K562 (cell line): ENCODE measurements around the gene ENTREP3. TPM values are rescaled to one million over a fixed set of nuclear protein-coding genes. Genes with fewer than 3 reads are reported as not detected.

Source experiments
- BMI1 ChIP-seq: fragments of 150-350 bp; IDR thresholded peaks from 2 replicates; pipeline ENCODE4 v1.6.1; 2014; ENCODE audit warnings: low read length
- CBX2 ChIP-seq: fragments of 200-600 bp; sonication (generic); IDR thresholded peaks from one replicate; pipeline ENCODE4 v1.6.1; 2012; ENCODE audit warnings: mild to moderate bottlenecking, low read length, inconsistent platforms; ENCODE audit not compliant: insufficient read depth, poor library complexity, severe bottlenecking
- CHD2 ChIP-seq: IDR thresholded peaks from 2 replicates; pipeline ENCODE4 v1.6.1; 2011; ENCODE audit warnings: low read depth, low read length
- CTBP1 ChIP-seq: fragments of 450-650 bp; IDR thresholded peaks from 2 replicates; pipeline ENCODE4 v1.6.1; 2016; ENCODE audit warnings: borderline replicate concordance
- FOXA1 ChIP-seq: fragments of 450-650 bp; IDR thresholded peaks from 2 replicates; pipeline ENCODE4 v1.6.1; 2016; ENCODE audit warnings: mild to moderate bottlenecking, borderline replicate concordance
- PHF20 ChIP-seq: fragments of 450-650 bp; IDR thresholded peaks from 2 replicates; pipeline ENCODE4 v1.6.1; 2018; ENCODE audit not compliant: partially characterized antibody
- SMARCB1 ChIP-seq: IDR thresholded peaks from 2 replicates; pipeline ENCODE4 v1.6.1; 2011; ENCODE audit warnings: improper control_type of control experiment, low read depth; ENCODE audit not compliant: insufficient read length
- TFAM ChIP-seq: fragments of 250-450 bp; sonication (Bioruptor Pico); conservative IDR thresholded peaks from 2 replicates; pipeline ENCODE4 v1.5.0; 2021; ENCODE audit warnings: mild to moderate bottlenecking, moderate library complexity
- ZBTB1 ChIP-seq: sonication (generic); formaldehyde crosslinking; IDR thresholded peaks from 2 replicates; pipeline ENCODE4 v1.8.1; 2023; ENCODE audit warnings: missing genetic modification reagents, low read depth, mild to moderate bottlenecking, borderline replicate concordance
- ZNF76 ChIP-seq: fragments of 250-450 bp; sonication (Bioruptor Pico); IDR thresholded peaks from 2 replicates; pipeline ENCODE4 v1.4.0; 2020; ENCODE audit warnings: mild to moderate bottlenecking, moderate library complexity, borderline replicate concordance
- polyA plus RNA-seq, 8 experiments: library from polyadenylated mRNA; depleted of rRNA in 4 of 8; stranded (reverse) in 5 of 8; unstranded in 3 of 8; fragments of >200 nt; fragmentation: Nextera tagmentation in 2 of 8; fragmentation: Illumina TruSeq in 1 of 8; extraction: Ambion mirVana in 2 of 8; extraction: Trizol in 1 of 8; gene quantifications; 2 replicates each; pipeline versions ENCODE4 v1.2.1 to v1.2.3, GENCODE V29; 2011 to 2014; ENCODE audit warnings: inconsistent platforms in 1 of 8, missing spikeins in 1 of 8
- total RNA-seq, 7 experiments: library from RNA; depleted of rRNA in 6 of 7; stranded (reverse); fragments of >200 nt in 6 of 7; fragmentation: Illumina TruSeq in 2 of 7; extraction: Trizol in 2 of 7; gene quantifications; 2 replicates each; pipeline versions ENCODE4 v1.2.1 to v1.2.3, GENCODE V29; 2011 to 2021; ENCODE audit warnings: low replicate concordance in 1 of 7
- TF ChIP-seq, protein P1 (sequence below): fragments of 150-350 bp; IDR thresholded peaks from 2 replicates; pipeline ENCODE4 v1.6.1; 2014; ENCODE audit warnings: low read depth, mild to moderate bottlenecking, low read length, borderline replicate concordance
- TF ChIP-seq, protein P2 (sequence below): fragments of 250-450 bp; sonication (Bioruptor Pico); IDR thresholded peaks from 2 replicates; pipeline ENCODE4 v1.5.0; 2022; ENCODE audit warnings: mild to moderate bottlenecking
- TF ChIP-seq, protein P3 (sequence below): conservative IDR thresholded peaks from 2 replicates; pipeline ENCODE4 v1.6.1; 2011; ENCODE audit warnings: low read depth, mild to moderate bottlenecking, low read length; ENCODE audit not compliant: control insufficient read depth
- TF ChIP-seq, protein P4 (sequence below): fragments of 200-400 bp; formaldehyde crosslinking; IDR thresholded peaks from 2 replicates; pipeline ENCODE4 v1.6.1; 2017; ENCODE audit warnings: mild to moderate bottlenecking, low read depth, low read length, moderate library complexity
- TF ChIP-seq, protein P5 (sequence below): sonication (generic); formaldehyde crosslinking; IDR thresholded peaks from 2 replicates; pipeline ENCODE4 v1.8.1; 2023; ENCODE audit warnings: mild to moderate bottlenecking, missing genetic modification reagents

ENTREP3 gene
- total and polyA plus RNA-seq, 9 of the 15 experiments (the other 6 are each of a cell fraction or from before 2014, with no cell fraction given), result 1.9 to 41.8 (median 5.9) TPM

DNA sequence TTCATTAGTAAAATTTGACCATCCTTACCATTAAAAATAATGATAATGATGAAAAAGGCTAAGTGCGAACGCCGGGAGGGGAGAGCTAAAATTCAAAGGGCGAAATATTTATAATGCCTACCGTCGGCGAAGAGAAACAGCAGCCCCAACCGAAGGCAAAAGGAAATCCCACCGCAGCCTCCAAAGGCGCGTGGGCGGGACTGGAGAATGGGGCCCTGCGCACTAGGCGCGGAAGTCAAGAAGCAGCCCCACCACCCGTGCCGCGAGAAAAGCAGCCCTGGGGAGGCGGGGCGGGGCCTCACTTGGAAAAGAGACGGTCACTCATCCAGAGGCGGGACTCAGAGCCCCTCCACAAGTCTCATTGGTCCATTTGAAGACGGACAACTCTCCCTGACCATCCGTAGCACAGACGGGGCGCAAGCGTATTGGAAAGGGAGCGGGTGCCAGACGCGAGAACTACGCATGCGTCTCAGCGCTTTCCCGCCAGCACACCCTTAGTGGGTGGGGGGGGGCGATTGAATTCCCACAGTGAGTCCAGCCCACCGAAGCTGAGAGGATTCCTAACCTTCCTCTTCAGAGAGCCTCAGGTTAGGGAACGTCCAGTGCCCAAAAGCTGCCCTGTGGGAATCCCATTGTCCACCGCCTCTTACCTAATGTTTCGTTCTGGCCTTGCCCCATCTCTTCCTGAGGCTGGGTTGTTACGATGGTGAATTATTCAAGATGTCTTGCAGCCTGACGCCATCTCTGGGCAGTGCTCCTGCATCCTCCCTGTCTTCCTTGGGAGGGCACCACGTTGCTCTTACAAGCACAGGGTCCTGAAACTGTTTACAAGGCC, 27.8 kb downstream of the ENTREP3 start (continued):
- TF ChIP-seq, protein P1, sequence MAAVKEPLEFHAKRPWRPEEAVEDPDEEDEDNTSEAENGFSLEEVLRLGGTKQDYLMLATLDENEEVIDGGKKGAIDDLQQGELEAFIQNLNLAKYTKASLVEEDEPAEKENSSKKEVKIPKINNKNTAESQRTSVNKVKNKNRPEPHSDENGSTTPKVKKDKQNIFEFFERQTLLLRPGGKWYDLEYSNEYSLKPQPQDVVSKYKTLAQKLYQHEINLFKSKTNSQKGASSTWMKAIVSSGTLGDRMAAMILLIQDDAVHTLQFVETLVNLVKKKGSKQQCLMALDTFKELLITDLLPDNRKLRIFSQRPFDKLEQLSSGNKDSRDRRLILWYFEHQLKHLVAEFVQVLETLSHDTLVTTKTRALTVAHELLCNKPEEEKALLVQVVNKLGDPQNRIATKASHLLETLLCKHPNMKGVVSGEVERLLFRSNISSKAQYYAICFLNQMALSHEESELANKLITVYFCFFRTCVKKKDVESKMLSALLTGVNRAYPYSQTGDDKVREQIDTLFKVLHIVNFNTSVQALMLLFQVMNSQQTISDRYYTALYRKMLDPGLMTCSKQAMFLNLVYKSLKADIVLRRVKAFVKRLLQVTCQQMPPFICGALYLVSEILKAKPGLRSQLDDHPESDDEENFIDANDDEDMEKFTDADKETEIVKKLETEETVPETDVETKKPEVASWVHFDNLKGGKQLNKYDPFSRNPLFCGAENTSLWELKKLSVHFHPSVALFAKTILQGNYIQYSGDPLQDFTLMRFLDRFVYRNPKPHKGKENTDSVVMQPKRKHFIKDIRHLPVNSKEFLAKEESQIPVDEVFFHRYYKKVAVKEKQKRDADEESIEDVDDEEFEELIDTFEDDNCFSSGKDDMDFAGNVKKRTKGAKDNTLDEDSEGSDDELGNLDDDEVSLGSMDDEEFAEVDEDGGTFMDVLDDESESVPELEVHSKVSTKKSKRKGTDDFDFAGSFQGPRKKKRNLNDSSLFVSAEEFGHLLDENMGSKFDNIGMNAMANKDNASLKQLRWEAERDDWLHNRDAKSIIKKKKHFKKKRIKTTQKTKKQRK, result 0 out of 2 replicates have a peak, but pooled peaks have one; percentile 12
- TF ChIP-seq CTBP1, result no peak
- TF ChIP-seq, protein P2, sequence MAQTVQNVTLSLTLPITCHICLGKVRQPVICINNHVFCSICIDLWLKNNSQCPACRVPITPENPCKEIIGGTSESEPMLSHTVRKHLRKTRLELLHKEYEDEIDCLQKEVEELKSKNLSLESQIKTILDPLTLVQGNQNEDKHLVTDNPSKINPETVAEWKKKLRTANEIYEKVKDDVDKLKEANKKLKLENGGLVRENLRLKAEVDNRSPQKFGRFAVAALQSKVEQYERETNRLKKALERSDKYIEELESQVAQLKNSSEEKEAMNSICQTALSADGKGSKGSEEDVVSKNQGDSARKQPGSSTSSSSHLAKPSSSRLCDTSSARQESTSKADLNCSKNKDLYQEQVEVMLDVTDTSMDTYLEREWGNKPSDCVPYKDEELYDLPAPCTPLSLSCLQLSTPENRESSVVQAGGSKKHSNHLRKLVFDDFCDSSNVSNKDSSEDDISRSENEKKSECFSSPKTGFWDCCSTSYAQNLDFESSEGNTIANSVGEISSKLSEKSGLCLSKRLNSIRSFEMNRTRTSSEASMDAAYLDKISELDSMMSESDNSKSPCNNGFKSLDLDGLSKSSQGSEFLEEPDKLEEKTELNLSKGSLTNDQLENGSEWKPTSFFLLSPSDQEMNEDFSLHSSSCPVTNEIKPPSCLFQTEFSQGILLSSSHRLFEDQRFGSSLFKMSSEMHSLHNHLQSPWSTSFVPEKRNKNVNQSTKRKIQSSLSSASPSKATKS, result no peak
- no peak for TF ChIP-seq PHF20
- TF ChIP-seq, protein P3, sequence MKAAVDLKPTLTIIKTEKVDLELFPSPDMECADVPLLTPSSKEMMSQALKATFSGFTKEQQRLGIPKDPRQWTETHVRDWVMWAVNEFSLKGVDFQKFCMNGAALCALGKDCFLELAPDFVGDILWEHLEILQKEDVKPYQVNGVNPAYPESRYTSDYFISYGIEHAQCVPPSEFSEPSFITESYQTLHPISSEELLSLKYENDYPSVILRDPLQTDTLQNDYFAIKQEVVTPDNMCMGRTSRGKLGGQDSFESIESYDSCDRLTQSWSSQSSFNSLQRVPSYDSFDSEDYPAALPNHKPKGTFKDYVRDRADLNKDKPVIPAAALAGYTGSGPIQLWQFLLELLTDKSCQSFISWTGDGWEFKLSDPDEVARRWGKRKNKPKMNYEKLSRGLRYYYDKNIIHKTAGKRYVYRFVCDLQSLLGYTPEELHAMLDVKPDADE, result 0 out of 2 replicates have a peak, but pooled peaks have one; percentile 70
- TF ChIP-seq TFAM (CRISPR knock-in tag), result no peak
- TF ChIP-seq, protein P4, sequence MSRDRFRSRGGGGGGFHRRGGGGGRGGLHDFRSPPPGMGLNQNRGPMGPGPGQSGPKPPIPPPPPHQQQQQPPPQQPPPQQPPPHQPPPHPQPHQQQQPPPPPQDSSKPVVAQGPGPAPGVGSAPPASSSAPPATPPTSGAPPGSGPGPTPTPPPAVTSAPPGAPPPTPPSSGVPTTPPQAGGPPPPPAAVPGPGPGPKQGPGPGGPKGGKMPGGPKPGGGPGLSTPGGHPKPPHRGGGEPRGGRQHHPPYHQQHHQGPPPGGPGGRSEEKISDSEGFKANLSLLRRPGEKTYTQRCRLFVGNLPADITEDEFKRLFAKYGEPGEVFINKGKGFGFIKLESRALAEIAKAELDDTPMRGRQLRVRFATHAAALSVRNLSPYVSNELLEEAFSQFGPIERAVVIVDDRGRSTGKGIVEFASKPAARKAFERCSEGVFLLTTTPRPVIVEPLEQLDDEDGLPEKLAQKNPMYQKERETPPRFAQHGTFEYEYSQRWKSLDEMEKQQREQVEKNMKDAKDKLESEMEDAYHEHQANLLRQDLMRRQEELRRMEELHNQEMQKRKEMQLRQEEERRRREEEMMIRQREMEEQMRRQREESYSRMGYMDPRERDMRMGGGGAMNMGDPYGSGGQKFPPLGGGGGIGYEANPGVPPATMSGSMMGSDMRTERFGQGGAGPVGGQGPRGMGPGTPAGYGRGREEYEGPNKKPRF, result no peak
- TF ChIP-seq, protein P5, sequence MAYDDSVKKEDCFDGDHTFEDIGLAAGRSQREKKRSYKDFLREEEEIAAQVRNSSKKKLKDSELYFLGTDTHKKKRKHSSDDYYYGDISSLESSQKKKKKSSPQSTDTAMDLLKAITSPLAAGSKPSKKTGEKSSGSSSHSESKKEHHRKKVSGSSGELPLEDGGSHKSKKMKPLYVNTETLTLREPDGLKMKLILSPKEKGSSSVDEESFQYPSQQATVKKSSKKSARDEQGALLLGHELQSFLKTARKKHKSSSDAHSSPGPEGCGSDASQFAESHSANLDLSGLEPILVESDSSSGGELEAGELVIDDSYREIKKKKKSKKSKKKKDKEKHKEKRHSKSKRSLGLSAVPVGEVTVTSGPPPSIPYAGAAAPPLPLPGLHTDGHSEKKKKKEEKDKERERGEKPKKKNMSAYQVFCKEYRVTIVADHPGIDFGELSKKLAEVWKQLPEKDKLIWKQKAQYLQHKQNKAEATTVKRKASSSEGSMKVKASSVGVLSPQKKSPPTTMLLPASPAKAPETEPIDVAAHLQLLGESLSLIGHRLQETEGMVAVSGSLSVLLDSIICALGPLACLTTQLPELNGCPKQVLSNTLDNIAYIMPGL (CRISPR knock-in tag), result no peak
- TF ChIP-seq CBX2, result no peak
- TF ChIP-seq BMI1, result no peak
- no peak for TF ChIP-seq FOXA1
- TF ChIP-seq CHD2, result peak; percentile 83
- TF ChIP-seq ZBTB1 (CRISPR knock-in tag), result no peak
- TF ChIP-seq ZNF76 (CRISPR knock-in tag), result peak; percentile 66; the same call in 1 of the 2 replicates
- TF ChIP-seq SMARCB1, result no peak
